MM.1S (cell line): Measurements from ENCODE around the gene FRAS1.

ENCODE experiments used
- DNase-seq: peaks from one replicate; pipeline ENCODE4 v3.0.0-alpha.2; 2015
- H2AFZ ChIP-seq: fragments of 300-600 bp; sonication (generic); 2 replicates; pipeline ENCODE4 v1.6.0; 2016; ENCODE audit warnings: antibody characterized with exemption, low read length
- H3F3A ChIP-seq: fragments of 300-600 bp; sonication (generic); 2 replicates; pipeline ENCODE4 v1.6.1; 2016; ENCODE audit warnings: mild to moderate bottlenecking, antibody characterized with exemption, low read length, moderate library complexity, mixed read lengths; ENCODE audit not compliant: insufficient read depth
- H3K27ac ChIP-seq: fragments of 300-600 bp; sonication (generic); 2 replicates; pipeline ENCODE4 v1.5.1; 2016; ENCODE audit warnings: mild to moderate bottlenecking, low read length
- H3K27me3 ChIP-seq: fragments of 300-600 bp; sonication (generic); replicated peaks from 2 replicates; pipeline ENCODE4 v1.6.0; 2016; ENCODE audit warnings: low read length; ENCODE audit not compliant: insufficient read depth
- H3K36me3 ChIP-seq: fragments of 300-600 bp; sonication (generic); replicated peaks from 2 replicates; pipeline ENCODE4 v1.6.1; 2016; ENCODE audit warnings: mild to moderate bottlenecking, low read length, mixed read lengths; ENCODE audit not compliant: insufficient read depth
- H3K4me1 ChIP-seq: fragments of 300-600 bp; sonication (generic); 2 replicates; pipeline ENCODE4 v1.6.1; 2016; ENCODE audit warnings: low read length, mixed read lengths
- H3K4me2 ChIP-seq: fragments of 300-600 bp; sonication (generic); 2 replicates; pipeline ENCODE4 v1.6.0; 2016; ENCODE audit warnings: low read depth, low read length
- H3K4me3 ChIP-seq: fragments of 300-600 bp; sonication (generic); 2 replicates; pipeline ENCODE4 v1.5.1; 2016; ENCODE audit warnings: low read length, mixed read lengths
- H3K79me2 ChIP-seq: fragments of 300-600 bp; sonication (generic); 2 replicates; pipeline ENCODE4 v1.6.1; 2016; ENCODE audit warnings: mixed run types, low read length, mixed read lengths
- H3K9ac ChIP-seq: fragments of 300-600 bp; sonication (generic); 2 replicates; pipeline ENCODE4 v1.6.1; 2016; ENCODE audit warnings: low read length, mixed read lengths
- H3K9me2 ChIP-seq: fragments of 300-600 bp; sonication (generic); replicated peaks from 2 replicates; pipeline ENCODE4 v1.6.1; 2016; ENCODE audit warnings: mild to moderate bottlenecking, low read length, mixed read lengths; ENCODE audit not compliant: insufficient read depth
- H3K9me3 ChIP-seq: fragments of 300-600 bp; sonication (generic); replicated peaks from 2 replicates; pipeline ENCODE4 v1.6.1; 2016; ENCODE audit warnings: mild to moderate bottlenecking, low read length, mixed read lengths; ENCODE audit not compliant: insufficient read depth
- H4K20me1 ChIP-seq: fragments of 300-600 bp; sonication (generic); 2 replicates; pipeline ENCODE4 v1.6.1; 2016; ENCODE audit warnings: mild to moderate bottlenecking, low read length, moderate library complexity, mixed read lengths; ENCODE audit not compliant: insufficient read depth
- CTCF ChIP-seq: fragments of 300-600 bp; sonication (generic); IDR thresholded peaks from 2 replicates; pipeline ENCODE4 v1.5.1; 2016; ENCODE audit warnings: antibody characterized with exemption, low read length, mixed read lengths
- EZH2 ChIP-seq: fragments of 300-600 bp; sonication (generic); optimal IDR thresholded peaks from 2 replicates; pipeline ENCODE3; 2017; ENCODE audit warnings: low read depth, mild to moderate bottlenecking, antibody characterized with exemption, low read length, mixed read lengths
- EZH2phosphoT487 ChIP-seq: fragments of 300-600 bp; sonication (generic); IDR thresholded peaks from 2 replicates; pipeline ENCODE4 v1.6.1; 2018; ENCODE audit warnings: antibody characterized with exemption, low read length

The FRAS1 gene

DNA sequence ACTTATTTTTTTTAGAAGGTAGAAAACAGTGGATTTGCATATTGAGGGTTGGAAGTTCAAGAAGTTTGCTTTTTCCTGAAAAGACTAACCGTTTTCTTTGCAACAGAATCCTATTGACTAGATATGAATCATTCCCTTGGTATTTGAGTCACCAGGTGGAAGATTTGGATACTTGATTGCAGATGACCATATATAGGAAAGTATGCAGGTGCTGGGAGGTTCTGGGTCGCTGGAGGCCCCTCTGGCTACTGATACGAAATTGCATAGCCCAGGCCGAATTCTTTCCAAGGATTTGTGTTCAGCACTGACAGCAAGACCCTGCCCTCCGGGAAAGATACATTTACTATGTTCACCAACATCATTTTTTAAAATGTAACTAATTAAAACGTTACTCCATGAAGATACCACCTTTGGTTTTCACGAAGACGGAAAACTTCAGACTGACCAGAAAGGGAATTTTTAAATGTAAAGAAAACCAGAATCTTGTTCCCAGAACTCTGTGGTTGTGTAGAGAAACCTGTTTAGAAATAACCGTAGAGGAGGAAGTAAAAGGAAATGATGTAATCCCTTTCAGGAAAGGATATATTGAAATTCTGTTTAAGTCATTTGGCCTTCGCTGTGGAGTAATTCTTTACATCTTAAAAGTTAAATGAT is 495.4 kb downstream of the FRAS1 start:
- H3K27me3 ChIP-seq: no peaks in the 10 kb centered on the region
- no peak for DNase-seq
- H3F3A ChIP-seq: no peaks in the 10 kb centered on the region
- no peaks in the 10 kb centered on the region for H3K9me2 ChIP-seq
- no peaks in the 10 kb centered on the region for H4K20me1 ChIP-seq
- no peaks in the 10 kb centered on the region for H3K9me3 ChIP-seq
- H3K4me3 ChIP-seq: no peak overlapping the region
- H3K36me3 ChIP-seq: no peaks in the 10 kb centered on the region
- no peak overlapping the region for H3K27ac ChIP-seq
- H3K9ac ChIP-seq: no peak overlapping the region
- no peaks in the 10 kb centered on the region for H3K4me1 ChIP-seq
- H2AFZ ChIP-seq: no peak overlapping the region; the same call in 1 of the 2 replicates
- no peak overlapping the region for H3K4me2 ChIP-seq
- TF ChIP-seq EZH2phosphoT487 (no peak), CTCF (no peak), EZH2 (no peak)
- H3K79me2 ChIP-seq: no peaks in the 10 kb centered on the region

DNA sequence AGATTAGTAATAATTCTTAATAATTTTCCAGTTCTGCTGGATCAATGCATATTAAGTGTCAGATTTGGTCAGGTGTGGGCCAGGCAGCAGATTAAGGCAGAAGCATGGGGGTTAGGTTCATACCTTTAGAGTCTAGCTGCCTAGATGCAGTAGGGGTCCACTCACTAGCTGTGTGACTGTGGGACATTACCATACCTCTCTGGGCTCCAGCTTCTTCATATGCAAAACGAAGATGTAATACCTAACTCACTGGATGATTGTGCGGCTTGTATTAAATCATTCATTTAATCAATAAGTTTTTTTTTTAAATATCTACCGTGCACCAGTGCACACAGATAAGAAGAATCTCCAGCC is 495.9 kb downstream of the FRAS1 start:
- Histone ChIP-seq H4K20me1 (no peaks in the 10 kb centered on the region), H3K36me3 (no peaks in the 10 kb centered on the region), H3K4me3 (no peak overlapping the region), H3K9me2 (no peaks in the 10 kb centered on the region), H3K79me2 (no peaks in the 10 kb centered on the region), H3K9ac (no peak overlapping the region), H2AFZ (no peak overlapping the region), H3K9me3 (no peaks in the 10 kb centered on the region), H3K27me3 (no peaks in the 10 kb centered on the region), H3K4me1 (no peaks in the 10 kb centered on the region), H3K4me2 (no peak overlapping the region), H3K27ac (no peak overlapping the region), H3F3A (no peaks in the 10 kb centered on the region)
- no peak for DNase-seq
- no peak for TF ChIP-seq EZH2phosphoT487
- TF ChIP-seq EZH2: no peak
- TF ChIP-seq CTCF: no peak

GRCh38 chr4:78553529-78554060 is 496.5 kb downstream of the FRAS1 start:
- DNase-seq: no peak
- Histone ChIP-seq H3K4me2 (no peak overlapping the region), H3K27ac (no peak overlapping the region)

More at GRCh38 chr4:78553529-78554060, 496.5 kb downstream of the FRAS1 start:
- no peak overlapping the region for H2AFZ ChIP-seq
- H3K4me3 ChIP-seq: no peak overlapping the region
- H3K36me3 ChIP-seq: no peaks in the 10 kb centered on the region
- no peaks in the 10 kb centered on the region for H3K27me3 ChIP-seq
- no peaks in the 10 kb centered on the region for H3K4me1 ChIP-seq
- H3K79me2 ChIP-seq: no peaks in the 10 kb centered on the region
- no peaks in the 10 kb centered on the region for H3K9me2 ChIP-seq
- H3K9me3 ChIP-seq: no peaks in the 10 kb centered on the region
- no peaks in the 10 kb centered on the region for H4K20me1 ChIP-seq
- H3K9ac ChIP-seq: no peak overlapping the region
- TF ChIP-seq EZH2 (no peak), CTCF (no peak), EZH2phosphoT487 (no peak)
- H3F3A ChIP-seq: no peaks in the 10 kb centered on the region
